WTC11 (cell line): ENCODE measurements around the gene TINAG. TPM values are rescaled to one million over a fixed set of nuclear protein-coding genes. Genes with fewer than 3 reads are reported as not detected.

Experiments used
- ATAC-seq: fragments of 200-7000 bp; cut with Tn5 transposase; 2 replicates; pipeline ENCODE4 v1.10.0; 2021; ENCODE audit warnings: mild to moderate bottlenecking, moderate library complexity
- CTCF ChIA-PET: fragments of 300-600 bp; sonication (Branson Sonifier 250); formaldehyde crosslinking; loops from one replicate; lab custom pipeline; 2021; ENCODE audit warnings: antibody characterized with exemption; lab: Charles Lee
- POLR2A ChIA-PET: fragments of 350-600 bp; sonication (Branson Sonifier 250); formaldehyde crosslinking; loops from one replicate; lab custom pipeline; 2021; ENCODE audit warnings: antibody characterized with exemption; lab: Charles Lee
- DNase-seq: peaks from one replicate; pipeline ENCODE4 v3.0.0; 2021; ENCODE audit warnings: low spot score
- H3K27ac Mint-ChIP-seq: 2 replicates; pipeline ENCODE4 v1.8.0; 2021; ENCODE audit warnings: mixed read lengths
- H3K27me3 Mint-ChIP-seq: 2 replicates; pipeline ENCODE4 v1.8.0; 2021; ENCODE audit warnings: low read depth, mild to moderate bottlenecking, moderate library complexity, mixed read lengths
- H3K36me3 Mint-ChIP-seq: 2 replicates; pipeline ENCODE4 v1.8.0; 2021; ENCODE audit warnings: mixed read lengths
- H3K4me1 Mint-ChIP-seq: 2 replicates; pipeline ENCODE4 v1.8.0; 2022; ENCODE audit warnings: mixed read lengths
- H3K4me3 Mint-ChIP-seq: 2 replicates; pipeline ENCODE4 v1.8.0; 2021; ENCODE audit warnings: mild to moderate bottlenecking, moderate library complexity, mixed read lengths
- H3K9me3 Mint-ChIP-seq: 2 replicates; pipeline ENCODE4 v1.8.0; 2021; ENCODE audit warnings: mixed read lengths
- E2F1 ChIP-seq: sonication (generic); formaldehyde crosslinking; IDR thresholded peaks from 2 replicates; pipeline ENCODE4 v1.8.0; 2022; ENCODE audit warnings: mild to moderate bottlenecking, missing genetic modification reagents
- EMX1 ChIP-seq: fragments of 250-450 bp; sonication (Bioruptor Pico); IDR thresholded peaks from 2 replicates; pipeline ENCODE4 v1.8.0; 2021; ENCODE audit warnings: mild to moderate bottlenecking
- ESRRA ChIP-seq: sonication (generic); formaldehyde crosslinking; IDR thresholded peaks from 2 replicates; pipeline ENCODE4 v1.8.1; 2022; ENCODE audit warnings: mild to moderate bottlenecking, missing genetic modification reagents, borderline replicate concordance
- ETV6 ChIP-seq: sonication (generic); formaldehyde crosslinking; IDR thresholded peaks from 2 replicates; pipeline ENCODE4 v1.8.1; 2022; ENCODE audit warnings: mild to moderate bottlenecking, missing genetic modification reagents
- FOXP4 ChIP-seq: sonication (generic); formaldehyde crosslinking; IDR thresholded peaks from 2 replicates; pipeline ENCODE4 v1.8.0; 2022; ENCODE audit warnings: mild to moderate bottlenecking, missing genetic modification reagents
- GABPB1 ChIP-seq: sonication (generic); formaldehyde crosslinking; IDR thresholded peaks from 2 replicates; pipeline ENCODE4 v1.8.1; 2023; ENCODE audit warnings: mild to moderate bottlenecking, missing genetic modification reagents
- GRHL2 ChIP-seq: fragments of 250-450 bp; sonication (Bioruptor Pico); IDR thresholded peaks from 2 replicates; pipeline ENCODE4 v1.8.0; 2022; ENCODE audit warnings: mild to moderate bottlenecking, moderate library complexity; ENCODE audit not compliant: insufficient replicate concordance, severe bottlenecking
- JAZF1 ChIP-seq: fragments of 250-450 bp; sonication (Bioruptor Pico); IDR thresholded peaks from 2 replicates; pipeline ENCODE4 v1.9.0; 2021; ENCODE audit warnings: moderate library complexity, mild to moderate bottlenecking, inconsistent platforms
- MAX ChIP-seq: sonication (generic); formaldehyde crosslinking; IDR thresholded peaks from 2 replicates; pipeline ENCODE4 v1.8.0; 2022; ENCODE audit warnings: mild to moderate bottlenecking, missing genetic modification reagents
- MLX ChIP-seq: sonication (generic); formaldehyde crosslinking; IDR thresholded peaks from 2 replicates; pipeline ENCODE4 v1.8.1; 2023; ENCODE audit warnings: mild to moderate bottlenecking, missing genetic modification reagents, moderate library complexity
- MYBL2 ChIP-seq: sonication (generic); formaldehyde crosslinking; IDR thresholded peaks from 2 replicates; pipeline ENCODE4 v1.8.1; 2023; ENCODE audit warnings: mild to moderate bottlenecking, moderate library complexity, missing genetic modification reagents
- NFE2L1 ChIP-seq: sonication (generic); formaldehyde crosslinking; IDR thresholded peaks from 2 replicates; pipeline ENCODE4 v1.8.1; 2023; ENCODE audit warnings: missing genetic modification reagents
- PRDM15 ChIP-seq: sonication (generic); formaldehyde crosslinking; IDR thresholded peaks from 2 replicates; pipeline ENCODE4 v1.8.0; 2022; ENCODE audit warnings: missing genetic modification reagents
- RELA ChIP-seq: sonication (generic); formaldehyde crosslinking; IDR thresholded peaks from 2 replicates; pipeline ENCODE4 v1.8.1; 2022; ENCODE audit warnings: missing genetic modification reagents, mild to moderate bottlenecking, borderline replicate concordance
- SMAD3 ChIP-seq: sonication (generic); formaldehyde crosslinking; IDR thresholded peaks from 2 replicates; pipeline ENCODE4 v1.8.0; 2022; ENCODE audit warnings: missing genetic modification reagents, mild to moderate bottlenecking, borderline replicate concordance
- STAT6 ChIP-seq: sonication (generic); formaldehyde crosslinking; conservative IDR thresholded peaks from 2 replicates; pipeline ENCODE4 v1.8.1; 2023; ENCODE audit warnings: mild to moderate bottlenecking, low read depth, missing genetic modification reagents, moderate library complexity
- TP53 ChIP-seq: sonication (generic); formaldehyde crosslinking; IDR thresholded peaks from 2 replicates; pipeline ENCODE4 v1.8.1; 2023; ENCODE audit warnings: mild to moderate bottlenecking, missing genetic modification reagents
- USF1 ChIP-seq: sonication (generic); formaldehyde crosslinking; IDR thresholded peaks from 2 replicates; pipeline ENCODE4 v1.8.0; 2022; ENCODE audit warnings: mild to moderate bottlenecking, missing genetic modification reagents
- ZBTB21 ChIP-seq: sonication (generic); formaldehyde crosslinking; IDR thresholded peaks from 2 replicates; pipeline ENCODE4 v1.8.1; 2023; ENCODE audit warnings: mild to moderate bottlenecking, missing genetic modification reagents, borderline replicate concordance
- ZNF219 ChIP-seq: sonication (generic); formaldehyde crosslinking; IDR thresholded peaks from 2 replicates; pipeline ENCODE4 v1.8.0; 2023; ENCODE audit warnings: missing genetic modification reagents, mild to moderate bottlenecking, borderline replicate concordance
- ZNF263 ChIP-seq: sonication (generic); formaldehyde crosslinking; IDR thresholded peaks from 2 replicates; pipeline ENCODE4 v1.8.1; 2022; ENCODE audit warnings: low read depth, mild to moderate bottlenecking, moderate library complexity, missing genetic modification reagents
- total RNA-seq: library from RNA; stranded (reverse); gene quantifications from 3 replicates; pipeline ENCODE4 v1.2.3, GENCODE V29; 2021

The TINAG gene
- total RNA-seq, 1 experiment from 2014 or later = not detected

GRCh38 chr6:54262499-54262898 lies 45.7 kb upstream of the TINAG start:
- no peak for TF ChIP-seq GABPB1
- no peak for TF ChIP-seq GRHL2 (CRISPR knock-in tag)
- no peak for TF ChIP-seq NFE2L1 (CRISPR knock-in tag)
- no peak for TF ChIP-seq STAT6 (CRISPR knock-in tag)
- TF ChIP-seq MLX (CRISPR knock-in tag) = no peak
- TF ChIP-seq JAZF1 (CRISPR knock-in tag) = no peak
- no peak for TF ChIP-seq EMX1 (CRISPR knock-in tag)
- no peak for TF ChIP-seq RELA (CRISPR knock-in tag)
- TF ChIP-seq ZNF263 (CRISPR knock-in tag) = no peak
- no peak for TF ChIP-seq ZBTB21 (CRISPR knock-in tag)
- no peak for TF ChIP-seq USF1 (CRISPR knock-in tag)
- TF ChIP-seq PRDM15 (CRISPR knock-in tag) = no peak
- TF ChIP-seq SMAD3 = no peak
- ChIA-PET POLR2A (no interaction called here), CTCF (no interaction called here)
- Mint-ChIP-seq H3K4me1 (peaks cover 29% of the 10 kb centered on the region), H3K36me3 (no peaks in the 10 kb centered on the region), H3K27ac (no peak overlapping the region), H3K27me3 (peaks cover 25% of the 10 kb centered on the region), H3K4me3 (no peak overlapping the region), H3K9me3 (no peaks in the 10 kb centered on the region)
- ATAC-seq (peak; percentile 55), DNase-seq (no peak)

GRCh38 chr6:54262971-54263370 lies 45.3 kb upstream of the TINAG start:
- ATAC-seq = no peak
- Mint-ChIP-seq H3K27me3 (peaks cover 25% of the 10 kb centered on the region), H3K4me3 (no peak overlapping the region), H3K4me1 (peaks cover 29% of the 10 kb centered on the region), H3K27ac (no peak overlapping the region), H3K36me3 (no peaks in the 10 kb centered on the region), H3K9me3 (no peaks in the 10 kb centered on the region)
- ChIA-PET POLR2A (no interaction called here), CTCF (no interaction called here)
- no peak for DNase-seq
- TF ChIP-seq TP53 = no peak
- no peak for TF ChIP-seq MYBL2
- TF ChIP-seq ESRRA = no peak
- no peak for TF ChIP-seq ZNF219 (CRISPR knock-in tag)
- no peak for TF ChIP-seq MAX (CRISPR knock-in tag)
- no peak for TF ChIP-seq ETV6 (CRISPR knock-in tag)
- no peak for TF ChIP-seq FOXP4 (CRISPR knock-in tag)
- no peak for TF ChIP-seq E2F1 (CRISPR knock-in tag)
